Measurements from ENCODE around the gene PIN4. TPM values are rescaled to one million over a fixed set of nuclear protein-coding genes. Genes with fewer than 3 reads are reported as not detected.

Gene PIN4
- total RNA-seq = 8.3 and 13.3 TPM in 2 replicates

GRCh38 chrX:72181178-72182125, at the start of gene PIN4:
Gene PIN4, plus strand, starts transcription at chrX:72181757. Its CDS starts 29 bp downstream, at chrX:72181786.

GRCh38 chrX:72238721-72239475, 57.3 kb downstream of the PIN4 start, which contains the start of gene ERCC6L:
Gene ERCC6L, minus strand, starts transcription at chrX:72239027. Its CDS starts 116 bp downstream, at chrX:72238911.

Other genes starting within 250 kb of the PIN4 start
- 0.14 and 0.40 TPM in 2 replicates for gene RTL5, start 49.8 kb upstream of the PIN4 start, total RNA-seq
- gene ERCC6L, start 57.3 kb downstream of the PIN4 start, total RNA-seq = 10.9 and 16.9 TPM in 2 replicates
- gene RPS4X, start 95.5 kb downstream of the PIN4 start, total RNA-seq = 703 and 863 TPM in 2 replicates
- gene CITED1, start 124.2 kb downstream of the PIN4 start, total RNA-seq = not detected in 2 replicates